ENCODE results near the gene PARK7.

Gene PARK7

GRCh38 chr1:8021676-8022266, 60.3 kb downstream of the PARK7 start:
- peak; percentile 48 for FAIRE-seq
- peak; percentile 39 for DNase-seq (ENCODE audit: low spot score)

GRCh38 chr1:8022395-8023286, 61.1 kb downstream of the PARK7 start:
- no peak for FAIRE-seq

DNA sequence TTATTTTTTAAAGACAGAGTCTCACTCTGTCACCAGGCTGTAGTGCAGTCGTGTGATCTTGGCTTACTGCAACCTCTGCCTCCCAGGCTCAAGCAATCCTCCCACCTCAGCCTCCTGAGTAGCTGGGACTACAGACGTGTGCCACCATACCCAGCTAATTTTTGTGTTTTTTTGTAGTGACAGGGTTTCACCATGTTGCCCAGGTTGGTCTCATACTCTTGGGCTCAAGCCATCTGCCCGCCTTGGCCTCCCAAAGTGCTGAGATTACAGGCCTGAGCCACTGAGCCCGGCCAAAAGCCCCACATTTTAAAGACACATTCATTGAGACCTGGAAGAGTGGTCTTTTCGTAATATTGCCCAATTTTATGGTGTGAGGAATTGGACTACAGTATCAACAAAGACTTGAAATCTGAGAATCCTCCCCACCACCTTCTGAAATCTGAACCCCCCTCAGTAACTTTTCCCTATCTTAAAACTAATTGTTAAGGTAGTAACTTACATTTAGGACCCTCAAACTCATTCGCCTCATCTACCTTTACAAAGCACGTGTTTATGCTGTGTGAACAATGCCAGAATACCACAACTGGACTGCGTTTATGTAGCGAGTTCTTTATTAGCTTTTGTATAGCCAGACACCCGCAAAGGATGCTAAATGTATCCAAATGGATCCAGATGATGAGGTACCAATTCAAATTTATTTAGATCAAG, 61.9 kb downstream of the PARK7 start:
- no peak for FAIRE-seq

More at GRCh38 chr1:8022395-8023286, 61.1 kb downstream of the PARK7 start:
- DNase-seq (ENCODE audit: low spot score), result no peak

DNA sequence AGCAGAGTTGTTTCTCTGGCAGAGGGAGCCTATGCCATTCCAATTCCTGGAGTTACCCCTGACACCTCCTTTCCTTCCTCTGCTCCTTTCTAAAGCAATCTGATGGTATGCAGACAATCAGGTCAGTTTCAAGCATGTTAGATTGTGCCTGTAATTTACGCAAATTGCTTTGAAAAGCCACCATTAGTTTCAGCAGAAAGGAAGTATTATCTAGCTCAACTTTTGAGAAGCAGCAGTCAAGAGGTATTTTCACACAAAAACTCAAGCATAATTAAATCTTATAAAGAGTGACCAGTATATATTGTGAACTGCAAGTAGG, 62.4 kb downstream of the PARK7 start:
- no peak for FAIRE-seq
- no peak for DNase-seq (ENCODE audit: low spot score)

More for the DNA sequence above, 61.9 kb downstream of the PARK7 start:
- no peak for DNase-seq (ENCODE audit: low spot score)

GRCh38 chr1:8024329-8024728, 62.8 kb downstream of the PARK7 start:
- FAIRE-seq (no peak), DNase-seq (ENCODE audit: low spot score) (peak; percentile 16)

- DNase-seq (ENCODE audit: low spot score), result no peak
- FAIRE-seq, result no peak
These were observed 63.7 kb downstream of the PARK7 start for GRCh38 chr1:8025061-8025670.

DNA sequence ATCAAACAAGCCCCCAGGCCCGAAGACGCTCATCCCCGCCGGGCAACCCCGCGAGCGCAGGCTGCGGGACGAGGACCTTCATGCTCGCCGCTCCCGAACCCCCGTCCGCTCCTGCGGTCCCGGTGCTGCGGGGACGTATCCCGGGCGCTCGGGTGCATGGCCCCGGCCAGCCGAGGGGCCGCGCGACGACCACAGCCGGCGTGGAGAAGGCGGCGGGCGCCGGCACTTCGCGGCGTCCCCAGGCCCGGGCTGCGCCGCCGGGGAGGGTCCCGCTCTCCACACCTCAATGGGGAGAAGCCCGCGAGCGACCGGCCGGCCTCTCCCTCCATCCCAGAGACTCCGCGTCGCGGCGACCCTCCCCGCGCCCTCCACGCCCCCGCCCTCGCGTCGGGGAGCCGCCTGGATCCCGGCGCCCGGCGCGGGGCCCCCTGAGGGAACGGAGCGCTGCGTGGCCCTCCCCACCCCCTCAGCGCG, 64.2 kb downstream of the PARK7 start:
- DNase-seq (ENCODE audit: low spot score) (no peak), FAIRE-seq (no peak)

GRCh38 chr1:8026153-8026975, 64.9 kb downstream of the PARK7 start, which contains the start of gene ERRFI1:
TSS of gene ERRFI1 (minus strand) at chr1:8026309. CDS start at chr1:8015619, 10,690 bp downstream.
- DNase-seq (ENCODE audit: low spot score) (peak; percentile 88), FAIRE-seq (no peak)

- DNase-seq (ENCODE audit: low spot score) (peak; percentile 78), FAIRE-seq (peak; percentile 78)
These were observed 65.7 kb downstream of the PARK7 start for GRCh38 chr1:8026976-8027747.

GRCh38 chr1:8027748-8028570, 66.4 kb downstream of the PARK7 start:
- peak; percentile 73 for DNase-seq (ENCODE audit: low spot score)
- FAIRE-seq, result peak; percentile 76

DNA sequence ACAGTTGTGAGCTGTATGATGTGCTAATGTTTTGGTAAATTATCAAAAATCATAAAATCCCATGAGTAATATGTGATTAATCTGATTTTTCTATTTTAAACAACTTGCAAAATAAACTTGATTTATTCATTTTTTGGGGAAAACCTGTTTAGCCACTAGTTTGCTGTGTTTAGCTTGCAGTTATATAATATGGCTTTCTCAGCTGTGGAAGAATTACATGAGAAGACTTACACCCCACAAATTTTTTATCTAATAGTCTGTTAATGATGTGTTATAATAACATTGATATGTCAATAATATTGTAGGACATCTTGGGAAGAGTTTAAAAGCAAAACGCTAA, 67.0 kb downstream of the PARK7 start:
- FAIRE-seq, result no peak
- no peak for DNase-seq (ENCODE audit: low spot score)

DNA sequence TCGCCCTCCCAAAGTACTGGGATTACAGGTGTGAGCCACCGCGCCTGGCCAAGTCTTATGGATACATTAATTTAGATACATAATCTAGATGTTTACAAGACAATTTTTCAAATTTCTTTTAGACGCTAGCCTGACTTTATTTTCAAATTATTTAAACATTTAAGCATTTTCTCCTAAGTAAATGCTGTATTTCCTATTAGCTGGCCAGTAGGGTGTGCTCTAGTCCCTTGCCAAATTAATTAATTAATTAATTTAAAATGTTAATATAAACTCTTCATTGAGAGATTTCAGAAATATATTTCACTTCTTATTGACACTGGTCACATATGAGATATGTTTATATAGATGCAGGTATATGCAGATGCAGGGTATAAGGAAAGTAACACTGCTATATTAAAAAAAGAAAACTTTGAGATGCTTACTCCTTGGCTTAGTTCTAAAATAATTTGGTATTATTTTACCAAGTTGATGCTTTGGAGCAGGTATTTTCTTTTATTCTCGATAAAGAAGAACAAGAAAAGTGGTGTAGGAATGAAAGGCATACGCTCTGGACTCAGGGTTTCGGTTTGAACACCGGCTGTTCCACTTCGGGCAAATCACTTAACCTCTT, 69.8 kb downstream of the PARK7 start:
- FAIRE-seq, result peak; percentile 80
- DNase-seq (ENCODE audit: low spot score), result peak; percentile 52

GRCh38 chr1:8032366-8032910, 70.9 kb downstream of the PARK7 start:
- DNase-seq (ENCODE audit: low spot score), result no peak
- FAIRE-seq, result no peak

- DNase-seq (ENCODE audit: low spot score), result no peak
- no peak for FAIRE-seq
These were observed 71.8 kb downstream of the PARK7 start for GRCh38 chr1:8033322-8033721.
